K562 treated with DMSO at 1 percent for 24 hours (cell line): ENCODE results near the gene DENND6A. TPM values are rescaled to one million over a fixed set of nuclear protein-coding genes. Genes with fewer than 3 reads are reported as not detected.

Experiments
- total RNA-seq: library from RNA; unstranded; fragments of 300-600 nt; gene quantifications from 2 replicates; pipeline ENCODE4 v1.2.3, GENCODE V29; 2022; ENCODE audit warnings: low read depth; ENCODE audit not compliant: insufficient read depth

Gene DENND6A, protein sequence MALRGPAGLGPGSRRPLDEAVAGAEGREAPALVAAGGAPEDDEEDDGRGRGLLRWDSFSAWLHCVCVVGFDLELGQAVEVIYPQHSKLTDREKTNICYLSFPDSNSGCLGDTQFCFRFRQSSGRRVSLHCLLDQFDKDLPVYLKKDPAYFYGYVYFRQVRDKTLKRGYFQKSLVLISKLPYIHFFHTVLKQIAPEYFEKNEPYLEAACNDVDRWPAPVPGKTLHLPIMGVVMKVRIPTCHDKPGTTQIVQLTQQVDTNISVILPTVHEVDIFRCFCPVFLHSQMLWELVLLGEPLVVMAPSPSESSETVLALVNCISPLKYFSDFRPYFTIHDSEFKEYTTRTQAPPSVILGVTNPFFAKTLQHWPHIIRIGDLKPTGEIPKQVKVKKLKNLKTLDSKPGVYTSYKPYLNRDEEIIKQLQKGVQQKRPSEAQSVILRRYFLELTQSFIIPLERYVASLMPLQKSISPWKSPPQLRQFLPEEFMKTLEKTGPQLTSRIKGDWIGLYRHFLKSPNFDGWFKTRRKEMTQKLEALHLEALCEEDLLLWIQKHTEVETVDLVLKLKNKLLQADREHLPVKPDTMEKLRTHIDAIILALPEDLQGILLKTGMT
- 4.4 and 6.4 TPM in 2 replicates for total RNA-seq

DNA sequence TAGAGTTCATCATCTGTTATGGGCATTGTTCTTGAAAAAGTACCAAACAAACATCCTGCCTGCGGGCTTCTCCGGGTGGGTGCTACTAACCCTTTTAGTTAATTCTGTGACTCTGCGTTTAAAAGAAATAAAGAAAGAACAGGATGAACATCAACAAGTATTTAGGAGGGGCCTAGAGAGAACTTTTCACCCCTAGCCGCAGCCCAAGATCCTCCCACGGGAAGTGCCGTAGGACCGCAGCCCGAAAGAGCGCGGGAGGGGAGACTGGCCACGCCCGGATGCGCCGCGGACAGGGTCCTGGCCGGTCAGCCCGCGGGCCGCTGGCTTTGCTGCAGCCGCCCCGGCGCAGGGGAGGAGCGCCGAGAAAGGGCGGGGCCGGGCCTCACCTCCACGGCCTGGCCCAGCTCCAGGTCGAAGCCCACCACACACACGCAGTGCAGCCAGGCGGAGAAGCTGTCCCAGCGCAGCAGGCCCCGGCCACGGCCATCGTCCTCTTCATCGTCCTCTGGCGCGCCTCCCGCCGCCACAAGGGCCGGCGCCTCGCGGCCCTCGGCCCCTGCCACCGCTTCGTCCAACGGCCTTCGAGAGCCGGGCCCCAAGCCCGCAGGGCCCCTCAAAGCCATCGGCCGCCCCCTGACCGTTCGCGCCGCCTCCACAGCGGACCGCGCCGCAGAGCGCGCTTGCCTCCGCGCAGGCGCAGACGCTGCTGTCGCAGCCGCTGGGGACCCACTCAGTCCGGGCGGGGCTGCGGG, at the start of gene DENND6A:
Gene DENND6A, minus strand, starts transcription at position 682 of the 752 bp plus-strand sequence. Its CDS starts 59 bp downstream, at position 623.

DNA sequence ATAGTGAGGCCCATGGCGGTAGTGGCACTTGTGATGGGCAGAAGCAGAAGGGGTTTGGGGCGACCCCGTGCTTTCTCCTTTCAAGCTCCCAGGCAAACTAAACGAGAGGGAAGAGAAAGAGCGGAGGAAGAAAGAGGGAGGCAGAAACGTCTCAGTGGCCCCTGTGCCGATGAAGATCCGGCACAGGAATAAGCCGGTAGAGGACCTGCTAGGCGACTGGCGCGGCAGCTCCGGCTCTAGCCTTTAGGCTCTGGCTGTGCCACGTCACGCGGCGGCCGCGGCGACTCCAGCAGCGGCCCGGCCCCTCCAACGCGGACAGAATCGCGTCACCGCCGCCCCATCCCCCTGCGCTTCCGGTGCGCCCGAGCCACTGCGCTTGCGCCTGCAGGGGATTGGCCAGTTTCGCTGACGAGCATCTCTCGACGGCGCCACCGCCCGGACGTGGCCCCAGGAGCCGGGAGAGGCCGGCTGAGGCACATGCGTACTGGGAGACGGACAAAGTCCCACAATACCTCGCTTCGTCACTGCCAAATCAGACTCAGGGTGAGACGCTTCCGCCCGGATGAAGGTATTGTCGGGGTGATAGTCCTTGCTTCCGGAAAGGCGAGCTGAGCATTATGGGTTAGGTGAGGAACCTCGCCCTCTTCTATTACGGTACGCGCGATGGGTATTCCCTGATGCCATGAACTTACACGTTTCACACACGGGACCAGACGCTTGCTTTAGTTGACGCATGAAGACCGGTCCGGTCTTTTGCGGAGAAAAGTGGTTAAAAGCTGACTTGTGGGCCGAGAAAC, 95.6 kb downstream of the DENND6A start, which contains the start of gene ARF4:
Gene ARF4, minus strand, starts transcription at position 218 of the 797 bp plus-strand sequence. Its CDS starts 204 bp downstream, at position 14.

Other genes starting within 250 kb of the DENND6A start
- 0.09 and 0.46 TPM in 2 replicates for gene DNAH12, start 148.7 kb downstream of the DENND6A start, total RNA-seq
- gene PDE12, start 136.8 kb downstream of the DENND6A start, total RNA-seq: 12.8 and 13.6 TPM in 2 replicates
- 60.0 and 60.9 TPM in 2 replicates for gene ARF4, start 95.7 kb downstream of the DENND6A start, total RNA-seq
- gene SLMAP, start 63.2 kb upstream of the DENND6A start, total RNA-seq: 19.6 and 25.9 TPM in 2 replicates